ENCODE results near the gene AARS2. TPM values are rescaled to one million over a fixed set of nuclear protein-coding genes. Genes with fewer than 3 reads are reported as not detected.
A peak's percentile ranks its signal among the peaks of the same experiment; 100 is the strongest.

The AARS2 gene
- total and polyA plus RNA-seq, 9 of the 15 experiments (the other 6 are each of a cell fraction or from before 2014, with no cell fraction given), result 0.97 to 34.0 (median 18.3) TPM

- TF ChIP-seq SFPQ (IDR thresholded peaks at IDR 0.05; ENCODE audit: low read depth, low read length), result no peak
- no peak for TF ChIP-seq REST (IDR thresholded peaks at IDR 0.05; ENCODE audit: borderline replicate concordance)
- no peak for TF ChIP-seq REST (CRISPR knock-in tag; IDR thresholded peaks at IDR 0.05; ENCODE audit: low read depth)
- TF ChIP-seq ERF (CRISPR knock-in tag; IDR thresholded peaks at IDR 0.05), result 0 out of 2 replicates have a peak, but pooled peaks have one; percentile 26
- TF ChIP-seq POU5F1 (IDR thresholded peaks at IDR 0.05; ENCODE audit: borderline replicate concordance, low read depth, low read length, partially characterized antibody), result no peak
- TF ChIP-seq ZSCAN32 (CRISPR knock-in tag; IDR thresholded peaks at IDR 0.05), result no peak
- TF ChIP-seq TAF15 (IDR thresholded peaks at IDR 0.05; ENCODE audit: low read depth, low read length), result 0 out of 2 replicates have a peak, but pooled peaks have one; percentile 61
- peak in 1 of 2 experiments; percentile 49; a peak in 2 of 4 replicates for TF ChIP-seq KDM1A (IDR thresholded peaks at IDR 0.05)
- TF ChIP-seq ZNF121 (CRISPR knock-in tag; conservative IDR thresholded peaks at IDR 0.05), result 0 out of 2 replicates have a peak, but pooled peaks have one; percentile 3
- no peak for TF ChIP-seq SRSF7 (optimal IDR thresholded peaks at IDR 0.05; ENCODE audit: low read depth, low read length)
- TF ChIP-seq FOXJ3 (CRISPR knock-in tag; IDR thresholded peaks at IDR 0.05), result no peak
- 0 out of 2 replicates have a peak, but pooled peaks have one; percentile 10 for TF ChIP-seq POLR2H (tag; IDR thresholded peaks at IDR 0.05; ENCODE audit: low read depth)
- TF ChIP-seq SRSF1 (IDR thresholded peaks at IDR 0.05; ENCODE audit: low read depth, low read length), result no peak
- no peak for TF ChIP-seq ZNF75A (CRISPR knock-in tag; IDR thresholded peaks at IDR 0.05)
Measured at GRCh38 chr6:44255105-44255808, 57.9 kb downstream of the AARS2 start (continued).
